HG03469 (cell line): ENCODE measurements around the gene RAB36.

ENCODE experiments used
- ATAC-seq: cut with Tn5 transposase; IDR thresholded peaks from one replicate; pipeline ENCODE4 v1.9.1; 2021; ENCODE audit warnings: mild to moderate bottlenecking, moderate library complexity, moderate number of reproducible peaks; ENCODE audit not compliant: unreplicated experiment

RAB36 gene

GRCh38 chr22:23108249-23109078 lies 36.8 kb upstream of the RAB36 start:
- ATAC-seq: no peak

GRCh38 chr22:23109079-23109347 lies 36.3 kb upstream of the RAB36 start:
- ATAC-seq: no peak

GRCh38 chr22:23109441-23109978 lies 35.8 kb upstream of the RAB36 start:
- no peak for ATAC-seq

GRCh38 chr22:23110190-23110921 lies 34.9 kb upstream of the RAB36 start:
- ATAC-seq: no peak

- no peak for ATAC-seq
These were observed 34.3 kb upstream of the RAB36 start for GRCh38 chr22:23110922-23111527.

GRCh38 chr22:23112472-23113012 lies 32.7 kb upstream of the RAB36 start:
- no peak for ATAC-seq

GRCh38 chr22:23113067-23113846 lies 32.0 kb upstream of the RAB36 start:
- ATAC-seq: no peak

GRCh38 chr22:23113847-23114720 lies 31.2 kb upstream of the RAB36 start:
- ATAC-seq: no peak

GRCh38 chr22:23114721-23115020 lies 30.6 kb upstream of the RAB36 start:
- no peak for ATAC-seq

GRCh38 chr22:23115369-23115768 lies 29.9 kb upstream of the RAB36 start:
- no peak for ATAC-seq

GRCh38 chr22:23115825-23116494 lies 29.3 kb upstream of the RAB36 start:
- ATAC-seq: no peak

GRCh38 chr22:23116506-23117263 lies 28.6 kb upstream of the RAB36 start:
- ATAC-seq: no peak

GRCh38 chr22:23117275-23117674 lies 28.0 kb upstream of the RAB36 start:
- no peak for ATAC-seq

GRCh38 chr22:23117891-23118646 lies 27.2 kb upstream of the RAB36 start:
- ATAC-seq: no peak

GRCh38 chr22:23118647-23119493 lies 26.4 kb upstream of the RAB36 start:
- no peak for ATAC-seq

GRCh38 chr22:23119494-23120414 lies 25.5 kb upstream of the RAB36 start:
- ATAC-seq: no peak
